Stimulated activated CD8-positive, alpha-beta memory T cell treated with anti-CD3 and anti-CD28 coated beads, Interleukin-7, amount 100 ng/mL, for 24 hours (primary cell): ENCODE data around the gene ZP3.
"Not testable (repeated sequence)": the region's sequence is repeated elsewhere in the genome, so short reads cannot be mapped to it uniquely, and the experiment has no call there.

Experiments used
- DNase-seq: peaks from one replicate; pipeline ENCODE4 v3.0.0-alpha.2; 2020; ENCODE audit warnings: low read depth

Gene ZP3

GRCh38 chr7:76442664-76443446, 18.1 kb downstream of the ZP3 start:
- DNase-seq = not testable (repeated sequence)

GRCh38 chr7:76443846-76444245, 19.1 kb downstream of the ZP3 start:
- not testable (repeated sequence) for DNase-seq

GRCh38 chr7:76445577-76446008, 20.8 kb downstream of the ZP3 start:
- not testable (repeated sequence) for DNase-seq

- not testable (repeated sequence) for DNase-seq
Observed at GRCh38 chr7:76457017-76457416, 32.3 kb downstream of the ZP3 start.

- DNase-seq = not testable (repeated sequence)
Observed at GRCh38 chr7:76458504-76458903, 33.8 kb downstream of the ZP3 start.

GRCh38 chr7:76460767-76461166, 36.0 kb downstream of the ZP3 start:
- DNase-seq = not testable (repeated sequence)

GRCh38 chr7:76461464-76462101, 36.8 kb downstream of the ZP3 start, which contains the start of gene DTX2:
TSS of gene DTX2 (plus strand) at chr7:76461709. CDS start at chr7:76480510, 18,801 bp downstream.
- not testable (repeated sequence) for DNase-seq

- DNase-seq = not testable (repeated sequence)
Observed at GRCh38 chr7:76462271-76462882, 37.6 kb downstream of the ZP3 start.

GRCh38 chr7:76464959-76465358, 40.2 kb downstream of the ZP3 start:
- DNase-seq = not testable (repeated sequence)

- DNase-seq = not testable (repeated sequence)
Observed at GRCh38 chr7:76465950-76466349, 41.2 kb downstream of the ZP3 start.

- not testable (repeated sequence) for DNase-seq
Observed at GRCh38 chr7:76467743-76468404, 43.1 kb downstream of the ZP3 start.

GRCh38 chr7:76471556-76472221, 46.9 kb downstream of the ZP3 start:
- not testable (repeated sequence) for DNase-seq

- DNase-seq = not testable (repeated sequence)
Observed at GRCh38 chr7:76473097-76473496, 48.3 kb downstream of the ZP3 start.

GRCh38 chr7:76476280-76476679, 51.5 kb downstream of the ZP3 start:
- not testable (repeated sequence) for DNase-seq

- not testable (repeated sequence) for DNase-seq
Observed at GRCh38 chr7:76476742-76477474, 52.2 kb downstream of the ZP3 start.

- DNase-seq = not testable (repeated sequence)
Observed at GRCh38 chr7:76479628-76480027, 54.9 kb downstream of the ZP3 start.

- not testable (repeated sequence) for DNase-seq
Observed at GRCh38 chr7:76480403-76481253, 55.9 kb downstream of the ZP3 start.

- DNase-seq = not testable (repeated sequence)
Observed at GRCh38 chr7:76482660-76483059, 57.9 kb downstream of the ZP3 start.

GRCh38 chr7:76483081-76483480, 58.3 kb downstream of the ZP3 start:
- DNase-seq = not testable (repeated sequence)

GRCh38 chr7:76484456-76484855, 59.7 kb downstream of the ZP3 start:
- DNase-seq = not testable (repeated sequence)
